Trophoblast cell (in vitro differentiated cells and primary cell): ENCODE measurements around the gene OTOP3.
"Not testable (repeated sequence)": the region's sequence is repeated elsewhere in the genome, so short reads cannot be mapped to it uniquely, and the experiment has no call there.

Experiments used
- DNase-seq, 2 donors: peaks; one replicate each; pipeline ENCODE4 v3.0.0-alpha.2; 2016
- H2AFZ ChIP-seq: 2 replicates; pipeline ENCODE4 v1.6.1; 2013; ENCODE audit warnings: low read length, moderate library complexity, mild to moderate bottlenecking; ENCODE audit not compliant: insufficient read depth, poor library complexity
- H2AK5ac ChIP-seq: 2 replicates; pipeline ENCODE4 v1.6.1; 2013; ENCODE audit warnings: mild to moderate bottlenecking, low read length
- H2BK120ac ChIP-seq: 2 replicates; pipeline ENCODE4 v1.6.1; 2013; ENCODE audit warnings: low read length, mild to moderate bottlenecking, moderate library complexity; ENCODE audit not compliant: insufficient read depth, poor library complexity
- H2BK12ac ChIP-seq: 2 replicates; pipeline ENCODE4 v1.6.1; 2013; ENCODE audit warnings: mild to moderate bottlenecking, low read length, moderate library complexity
- H2BK5ac ChIP-seq: 2 replicates; pipeline ENCODE4 v1.6.1; 2013; ENCODE audit warnings: low read length, low read depth, moderate library complexity, mild to moderate bottlenecking; ENCODE audit not compliant: poor library complexity
- H3K14ac ChIP-seq: 2 replicates; pipeline ENCODE4 v1.6.1; 2013; ENCODE audit warnings: mild to moderate bottlenecking, low read length
- H3K18ac ChIP-seq: 2 replicates; pipeline ENCODE4 v1.6.1; 2013; ENCODE audit warnings: mild to moderate bottlenecking, low read length
- H3K23ac ChIP-seq: 2 replicates; pipeline ENCODE4 v1.6.1; 2013; ENCODE audit warnings: low read length
- H3K27ac ChIP-seq: 2 replicates; pipeline ENCODE4 v1.5.1; 2013; ENCODE audit warnings: low read depth, mild to moderate bottlenecking, inconsistent platforms, low read length, moderate library complexity
- H3K27me3 ChIP-seq: 2 replicates; pipeline ENCODE4 v1.6.1; 2013; ENCODE audit warnings: inconsistent platforms, mild to moderate bottlenecking, low read length, moderate library complexity; ENCODE audit not compliant: insufficient read depth
- H3K36me3 ChIP-seq, 2 experiments: 1 replicate in 1 of 2; 2 replicates in 1 of 2; pipeline ENCODE4 v1.6.1; 2013; ENCODE audit warnings: low read length in 2 of 2, mild to moderate bottlenecking in 2 of 2, moderate library complexity in 1 of 2; ENCODE audit not compliant: insufficient read depth in 2 of 2, control insufficient read depth in 1 of 2
- H3K4ac ChIP-seq: 2 replicates; pipeline ENCODE4 v1.6.1; 2013; ENCODE audit warnings: low read depth, mild to moderate bottlenecking, low read length, moderate library complexity
- H3K4me1 ChIP-seq, 2 experiments: 1 replicate in 1 of 2; 2 replicates in 1 of 2; pipeline ENCODE4 v1.6.1; 2013; ENCODE audit warnings: low read length in 2 of 2, mild to moderate bottlenecking in 2 of 2, moderate library complexity in 1 of 2; ENCODE audit not compliant: insufficient read depth in 2 of 2, control insufficient read depth in 1 of 2
- H3K4me2 ChIP-seq: 2 replicates; pipeline ENCODE4 v1.6.1; 2013; ENCODE audit warnings: inconsistent platforms, mild to moderate bottlenecking, low read length, moderate library complexity
- H3K4me3 ChIP-seq: 2 replicates; pipeline ENCODE4 v1.5.1; 2013; ENCODE audit warnings: mild to moderate bottlenecking, low read depth, low read length, inconsistent platforms
- H3K79me1 ChIP-seq: one replicate; pipeline ENCODE4 v1.6.1; 2013; ENCODE audit warnings: low read length
- H3K79me2 ChIP-seq: 2 replicates; pipeline ENCODE4 v1.6.1; 2013; ENCODE audit warnings: low read length, mild to moderate bottlenecking; ENCODE audit not compliant: control insufficient read depth, insufficient read depth, poor library complexity
- H3K9ac ChIP-seq: 2 replicates; pipeline ENCODE4 v1.6.1; 2013; ENCODE audit warnings: mild to moderate bottlenecking, low read length
- H3K9me3 ChIP-seq: 2 replicates; pipeline ENCODE4 v1.6.1; 2013; ENCODE audit warnings: low read depth, mild to moderate bottlenecking, control low read depth, inconsistent platforms, low read length; ENCODE audit not compliant: insufficient read depth
- H4K12ac ChIP-seq: 2 replicates; pipeline ENCODE4 v1.6.1; 2013; ENCODE audit warnings: low read depth, mild to moderate bottlenecking, low read length, moderate library complexity
- H4K8ac ChIP-seq: 2 replicates; pipeline ENCODE4 v1.6.1; 2013; ENCODE audit warnings: low read depth, mild to moderate bottlenecking, low read length, moderate library complexity
- H4K91ac ChIP-seq: one replicate; pipeline ENCODE4 v1.6.1; 2013; ENCODE audit warnings: low read depth, mild to moderate bottlenecking, low read length, moderate library complexity
- WGBS: extraction: QIAGEN DNeasy Blood & Tissue Kit; methylation state at CpG from one replicate; pipeline ENCODE4 v1.1.7; 2013; ENCODE audit warnings: missing lambda C conversion rate; ENCODE audit not compliant: insufficient read length, insufficient coverage; ENCODE audit errors: extremely low coverage; 5-methylcytosine and 5-hydroxymethylcytosine counted together

The OTOP3 gene

DNA sequence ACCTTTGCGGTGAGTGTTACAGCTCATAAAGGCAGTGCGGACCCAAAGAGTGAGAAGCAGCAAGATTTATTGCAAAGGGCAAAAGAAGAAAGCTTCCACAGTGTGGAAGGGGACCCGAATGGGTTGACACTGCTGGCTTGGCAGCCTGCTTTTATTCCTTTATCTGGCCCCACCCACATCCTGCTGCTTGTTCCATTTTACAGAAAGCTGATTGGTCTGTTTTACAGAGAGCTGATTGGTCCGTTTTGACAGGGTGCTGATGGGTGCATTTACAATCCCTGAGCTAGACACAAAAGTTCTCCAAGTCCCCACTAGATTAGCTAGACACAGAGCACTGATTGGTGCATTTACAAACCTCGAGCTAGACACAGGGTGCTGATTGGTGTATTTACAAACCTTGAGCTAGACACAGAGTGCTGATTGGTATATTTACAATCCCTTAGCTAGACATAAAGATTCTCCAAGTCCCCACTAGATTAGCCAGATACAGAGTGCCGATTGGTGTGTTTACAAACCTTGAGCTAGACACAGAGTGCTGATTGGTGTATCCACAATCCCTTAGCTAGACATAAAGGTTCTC, 29.4 kb upstream of the OTOP3 start:
- H3K36me3 ChIP-seq, H3K4ac ChIP-seq, DNase-seq, H3K79me2 ChIP-seq, H3K23ac ChIP-seq, H3K9ac ChIP-seq, H3K9me3 ChIP-seq, H3K4me3 ChIP-seq, H4K91ac ChIP-seq, H2BK5ac ChIP-seq, H3K27ac ChIP-seq, H3K14ac ChIP-seq, H4K12ac ChIP-seq, H2BK12ac ChIP-seq, H2BK120ac ChIP-seq, H4K8ac ChIP-seq, H2AFZ ChIP-seq, H2AK5ac ChIP-seq, H3K27me3 ChIP-seq, H3K79me1 ChIP-seq, H3K4me2 ChIP-seq, H3K18ac ChIP-seq: not testable (repeated sequence)
- no CpG with 5 or more reads among the region's 6 CpGs for WGBS
- peaks cover 8 to 16% of the 10 kb centered on the region in 2 experiments for H3K4me1 ChIP-seq

DNA sequence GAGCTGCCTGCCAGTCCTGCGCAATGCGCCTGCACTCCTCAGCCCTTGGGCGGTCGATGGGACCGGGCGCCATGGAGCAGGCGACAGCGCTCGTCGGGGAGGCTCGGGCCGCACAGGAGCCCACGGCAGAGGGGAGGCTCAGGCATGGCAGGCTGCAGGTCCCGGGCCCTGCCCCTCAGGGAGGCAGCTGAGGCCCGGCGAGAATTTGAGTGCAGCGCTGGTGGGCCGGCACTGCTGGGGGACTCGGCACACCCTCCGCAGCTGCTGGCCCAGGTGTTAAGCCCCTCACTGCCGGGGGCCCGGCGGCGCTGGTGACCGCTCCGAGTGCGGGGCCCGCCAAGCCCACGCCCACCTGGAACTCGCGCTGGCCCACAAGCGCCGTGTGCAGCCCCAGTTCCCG, 28.7 kb upstream of the OTOP3 start:
- Histone ChIP-seq H3K79me1 (peaks cover 6% of the 10 kb centered on the region), H3K9me3 (peaks cover 6% of the 10 kb centered on the region), H3K23ac (no peak overlapping the region), H3K27me3 (no peaks in the 10 kb centered on the region), H4K12ac (no peak overlapping the region), H3K27ac (no peak overlapping the region), H3K36me3 (no peaks in the 10 kb centered on the region), H3K4me3 (no peak overlapping the region), H3K18ac (no peak overlapping the region), H2AK5ac (peak overlapping the region; percentile 60), H3K14ac (peak overlapping the region; percentile 28), H2BK12ac (no peak overlapping the region), H3K79me2 (no peaks in the 10 kb centered on the region), H3K4me1 (peaks cover 8 to 16% of the 10 kb centered on the region in 2 experiments), H2AFZ (no peak overlapping the region), H4K91ac (peak overlapping the region; percentile 35), H3K4ac (no peak overlapping the region), H4K8ac (no peak overlapping the region), H2BK120ac (no peak overlapping the region), H3K4me2 (no peak overlapping the region), H3K9ac (no peak overlapping the region), H2BK5ac (no peak overlapping the region)
- WGBS = no CpG with 5 or more reads among the region's 34 CpGs
- DNase-seq = no peak

DNA sequence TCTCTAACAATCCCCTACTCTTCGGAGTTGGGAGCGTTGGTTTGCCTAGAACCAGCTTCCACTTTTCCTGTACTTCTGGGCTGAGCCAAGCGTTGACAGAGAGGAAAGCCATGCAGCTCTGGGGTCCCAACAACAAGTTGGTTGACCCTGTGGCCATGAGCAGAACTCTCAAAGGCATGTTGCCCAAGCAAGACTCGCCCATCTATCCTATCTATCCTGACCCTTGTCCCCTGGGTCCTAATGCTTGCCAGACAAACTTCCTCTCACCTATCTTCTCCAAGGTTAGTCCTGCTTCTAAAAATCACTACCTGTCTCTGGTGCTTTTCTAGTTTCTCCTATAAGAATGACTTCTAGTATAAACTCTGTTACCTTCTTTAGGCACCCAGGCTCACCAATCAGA, 26.6 kb upstream of the OTOP3 start:
- Histone ChIP-seq H3K4me1 (peaks cover 8 to 16% of the 10 kb centered on the region in 2 experiments), H2BK12ac (peak overlapping the region; percentile 10)
- H2BK5ac ChIP-seq, H3K9ac ChIP-seq, H2AK5ac ChIP-seq, H3K4ac ChIP-seq, H3K9me3 ChIP-seq, H3K4me3 ChIP-seq, H3K79me2 ChIP-seq, H3K18ac ChIP-seq, H3K23ac ChIP-seq, H2BK120ac ChIP-seq, H4K91ac ChIP-seq, DNase-seq, H3K27ac ChIP-seq, H3K4me2 ChIP-seq, H4K8ac ChIP-seq, H3K36me3 ChIP-seq, H3K14ac ChIP-seq, H3K79me1 ChIP-seq, H2AFZ ChIP-seq, H3K27me3 ChIP-seq, H4K12ac ChIP-seq: not testable (repeated sequence)
- no CpG with 5 or more reads among the region's 4 CpGs for WGBS

DNA sequence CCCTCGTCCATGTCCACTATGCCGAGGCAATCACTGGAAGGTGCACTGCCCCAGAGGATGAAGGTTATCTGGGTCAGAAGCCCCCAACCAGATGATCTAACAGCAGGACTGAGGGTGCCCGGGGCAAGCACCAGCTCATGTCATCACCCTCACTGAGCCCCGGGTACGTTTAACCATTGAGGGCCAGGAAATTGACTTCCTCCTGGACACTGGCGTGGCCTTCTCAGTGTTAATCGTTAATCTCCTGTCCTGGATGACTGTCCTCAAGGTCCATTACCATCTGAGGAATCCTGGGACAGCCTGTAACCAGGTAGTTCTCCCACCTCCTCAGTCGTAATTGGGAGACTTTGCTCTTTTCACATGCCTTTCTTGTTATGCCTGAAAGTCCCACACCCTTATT, 24.3 kb upstream of the OTOP3 start:
- WGBS = no CpG with 5 or more reads among the region's 8 CpGs
- H3K4me2 ChIP-seq, DNase-seq, H2BK5ac ChIP-seq, H4K12ac ChIP-seq, H4K8ac ChIP-seq, H2AK5ac ChIP-seq, H3K9me3 ChIP-seq, H2BK12ac ChIP-seq, H4K91ac ChIP-seq, H3K18ac ChIP-seq, H3K14ac ChIP-seq, H3K27ac ChIP-seq, H3K9ac ChIP-seq, H3K79me2 ChIP-seq, H3K4ac ChIP-seq, H3K79me1 ChIP-seq, H3K27me3 ChIP-seq, H2BK120ac ChIP-seq, H3K36me3 ChIP-seq, H3K23ac ChIP-seq, H2AFZ ChIP-seq, H3K4me3 ChIP-seq: not testable (repeated sequence)
- H3K4me1 ChIP-seq = peaks cover 8 to 16% of the 10 kb centered on the region in 2 experiments
